ENCODE data around the gene LRRC2.

LRRC2 gene

GRCh38 chr3:46478341-46478740 is 87.8 kb downstream of the LRRC2 start:
- no peak for TF ChIP-seq CTCF (IDR thresholded peaks at IDR 0.05; ENCODE audit: low read depth, low read length)
- no peak overlapping the region for H3K4me3 ChIP-seq (replicated peaks in 1 of 2; ENCODE audit: low read depth in 2 of 2, low read length in 2 of 2)
- DNase-seq (ENCODE audit: low read depth in 2 of 2): no peak

GRCh38 chr3:46477756-46478155 is 88.3 kb downstream of the LRRC2 start:
- TF ChIP-seq CTCF (IDR thresholded peaks at IDR 0.05; ENCODE audit: low read depth, low read length): no peak
- H3K4me3 ChIP-seq (replicated peaks in 1 of 2; ENCODE audit: low read depth in 2 of 2, low read length in 2 of 2): no peak overlapping the region
- no peak for DNase-seq (ENCODE audit: low read depth in 2 of 2)

GRCh38 chr3:46477145-46477544 is 89.0 kb downstream of the LRRC2 start:
- no peak for DNase-seq (ENCODE audit: low read depth in 2 of 2)
- no peak for TF ChIP-seq CTCF (IDR thresholded peaks at IDR 0.05; ENCODE audit: low read depth, low read length)
- no peak overlapping the region for H3K4me3 ChIP-seq (replicated peaks in 1 of 2; ENCODE audit: low read depth in 2 of 2, low read length in 2 of 2)

GRCh38 chr3:46472736-46473135 is 93.4 kb downstream of the LRRC2 start:
- H3K4me3 ChIP-seq (replicated peaks in 1 of 2; ENCODE audit: low read depth in 2 of 2, low read length in 2 of 2): no peak overlapping the region
- no peak for DNase-seq (ENCODE audit: low read depth in 2 of 2)
- TF ChIP-seq CTCF (IDR thresholded peaks at IDR 0.05; ENCODE audit: low read depth, low read length): no peak

- no peak for DNase-seq (ENCODE audit: low read depth in 2 of 2)
- TF ChIP-seq CTCF (IDR thresholded peaks at IDR 0.05; ENCODE audit: low read depth, low read length): no peak
- no peak overlapping the region for H3K4me3 ChIP-seq (replicated peaks in 1 of 2; ENCODE audit: low read depth in 2 of 2, low read length in 2 of 2)
Measured at GRCh38 chr3:46471371-46471914, 94.7 kb downstream of the LRRC2 start.

GRCh38 chr3:46470831-46471230 is 95.3 kb downstream of the LRRC2 start:
- no peak overlapping the region for H3K4me3 ChIP-seq (replicated peaks in 1 of 2; ENCODE audit: low read depth in 2 of 2, low read length in 2 of 2)
- TF ChIP-seq CTCF (IDR thresholded peaks at IDR 0.05; ENCODE audit: low read depth, low read length): no peak
- DNase-seq (ENCODE audit: low read depth in 2 of 2): no peak

- no peak for DNase-seq (ENCODE audit: low read depth in 2 of 2)
- TF ChIP-seq CTCF (IDR thresholded peaks at IDR 0.05; ENCODE audit: low read depth, low read length): no peak
- no peak overlapping the region for H3K4me3 ChIP-seq (replicated peaks in 1 of 2; ENCODE audit: low read depth in 2 of 2, low read length in 2 of 2)
Measured at GRCh38 chr3:46469680-46470357, 96.3 kb downstream of the LRRC2 start.
